Neural progenitor cell (in vitro differentiated cells): ENCODE results near the gene SPOCK3. TPM values are rescaled to one million over a fixed set of nuclear protein-coding genes. Genes with fewer than 3 reads are reported as not detected.

ENCODE experiments used
- DNase-seq: peaks from one replicate; pipeline ENCODE4 v3.0.0-alpha.2; 2016; ENCODE audit warnings: low spot score
- H2AFZ ChIP-seq: fragments of 200-600 bp; sonication (generic); replicated peaks from 2 replicates; pipeline ENCODE4 v1.6.1; 2016; ENCODE audit warnings: antibody characterized with exemption
- H3F3A ChIP-seq: fragments of 200-600 bp; sonication (generic); 2 replicates; pipeline ENCODE4 v1.6.1; 2016; ENCODE audit warnings: antibody characterized with exemption, low read depth
- H3K27ac ChIP-seq: fragments of 200-600 bp; sonication (generic); 2 replicates; pipeline ENCODE4 v1.5.1; 2016; ENCODE audit warnings: mild to moderate bottlenecking
- H3K27me3 ChIP-seq: fragments of 200-600 bp; sonication (generic); 2 replicates; pipeline ENCODE4 v1.6.1; 2016; ENCODE audit warnings: mild to moderate bottlenecking, moderate library complexity
- H3K36me3 ChIP-seq: fragments of 200-600 bp; sonication (generic); 2 replicates; pipeline ENCODE4 v1.5.1; 2016
- H3K4me1 ChIP-seq: fragments of 200-600 bp; sonication (generic); 2 replicates; pipeline ENCODE4 v1.6.1; 2016; ENCODE audit warnings: mixed run types
- H3K4me2 ChIP-seq: fragments of 200-600 bp; sonication (generic); 2 replicates; pipeline ENCODE4 v1.6.1; 2016
- H3K4me3 ChIP-seq: fragments of 200-600 bp; sonication (generic); 2 replicates; pipeline ENCODE4 v1.5.1; 2016
- H3K79me2 ChIP-seq: fragments of 200-600 bp; sonication (generic); 2 replicates; pipeline ENCODE4 v1.6.1; 2016; ENCODE audit warnings: low read depth
- H3K9ac ChIP-seq: fragments of 200-600 bp; sonication (generic); 2 replicates; pipeline ENCODE4 v1.6.1; 2016
- H3K9me3 ChIP-seq: fragments of 200-600 bp; sonication (generic); 2 replicates; pipeline ENCODE4 v1.5.1; 2016; ENCODE audit warnings: low read depth
- H4K20me1 ChIP-seq: fragments of 200-600 bp; sonication (generic); 2 replicates; pipeline ENCODE4 v1.6.1; 2016; ENCODE audit warnings: low read depth
- H3K27ac Mint-ChIP-seq: 3 replicates; pipeline ENCODE4 v1.8.0; 2021; ENCODE audit warnings: mixed read lengths
- H3K27me3 Mint-ChIP-seq: 2 replicates; pipeline ENCODE4 v1.8.0; 2022; ENCODE audit warnings: low read depth, mild to moderate bottlenecking, inconsistent platforms, moderate library complexity, mixed read lengths; ENCODE audit not compliant: insufficient read depth
- H3K36me3 Mint-ChIP-seq: 3 replicates; pipeline ENCODE4 v1.8.0; 2021; ENCODE audit warnings: mixed read lengths
- H3K4me1 Mint-ChIP-seq: 3 replicates; pipeline ENCODE4 v1.8.0; 2021; ENCODE audit warnings: mixed read lengths
- H3K4me3 Mint-ChIP-seq: 3 replicates; pipeline ENCODE4 v1.8.0; 2021; ENCODE audit warnings: mild to moderate bottlenecking, moderate library complexity, mixed read lengths
- H3K9me3 Mint-ChIP-seq: 3 replicates; pipeline ENCODE4 v1.8.0; 2020; ENCODE audit warnings: mixed read lengths
- CTCF ChIP-seq: fragments of 200-600 bp; sonication (generic); IDR thresholded peaks from 2 replicates; pipeline ENCODE4 v1.5.1; 2017; ENCODE audit warnings: antibody characterized with exemption, mild to moderate bottlenecking
- EZH2 ChIP-seq: fragments of 200-600 bp; sonication (generic); IDR thresholded peaks from 2 replicates; pipeline ENCODE4 v1.6.1; 2017; ENCODE audit warnings: antibody characterized with exemption, mild to moderate bottlenecking, moderate library complexity
- EZH2phosphoT487 ChIP-seq: fragments of 200-600 bp; sonication (generic); IDR thresholded peaks from 2 replicates; pipeline ENCODE4 v1.6.1; 2017; ENCODE audit warnings: antibody characterized with exemption
- total RNA-seq: library from RNA; depleted of rRNA; stranded (reverse); fragments of >200 nt; gene quantifications from 2 replicates; pipeline ENCODE4 v1.2.3, GENCODE V29; 2015; ENCODE audit warnings: low replicate concordance

Gene SPOCK3
- total RNA-seq, 1 donor from 2014 or later = 0.21 TPM

DNA sequence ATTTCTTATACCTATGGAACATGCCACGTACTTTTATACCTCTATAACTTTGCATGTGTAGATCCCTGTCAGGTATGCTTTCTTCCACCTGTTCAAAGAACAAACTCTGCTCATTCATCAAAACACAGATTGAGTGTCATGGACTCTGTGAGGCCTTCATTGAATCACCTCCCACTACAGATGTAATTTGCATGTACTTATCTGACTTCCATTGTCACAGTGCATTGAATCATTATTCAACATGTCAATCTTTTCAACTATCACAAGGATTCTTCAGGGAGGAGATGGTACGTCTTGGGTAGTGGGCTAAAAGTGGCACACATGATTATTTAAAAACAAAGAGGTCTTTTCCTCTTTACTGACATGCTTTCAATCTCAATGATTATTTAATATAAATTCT lies 24.1 kb downstream of the SPOCK3 start:
- DNase-seq = no peak
- Histone ChIP-seq H2AFZ (no peak overlapping the region), H4K20me1 (no peaks in the 10 kb centered on the region), H3K36me3 (no peaks in the 10 kb centered on the region), H3K27ac (no peak overlapping the region), H3K27me3 (no peaks in the 10 kb centered on the region), H3K9me3 (no peaks in the 10 kb centered on the region), H3K79me2 (no peaks in the 10 kb centered on the region), H3F3A (no peaks in the 10 kb centered on the region), H3K4me3 (no peak overlapping the region), H3K4me1 (no peaks in the 10 kb centered on the region), H3K9ac (no peak overlapping the region), H3K4me2 (no peak overlapping the region)
- no peak for TF ChIP-seq CTCF
- TF ChIP-seq EZH2phosphoT487 = no peak
- no peak for TF ChIP-seq EZH2
- H3K4me3 Mint-ChIP-seq = no peak overlapping the region
- H3K36me3 Mint-ChIP-seq = no peaks in the 10 kb centered on the region
- no peaks in the 10 kb centered on the region for H3K27me3 Mint-ChIP-seq
- H3K9me3 Mint-ChIP-seq = no peaks in the 10 kb centered on the region
- no peak overlapping the region for H3K27ac Mint-ChIP-seq
- H3K4me1 Mint-ChIP-seq = no peaks in the 10 kb centered on the region

GRCh38 chr4:167196344-167197012 lies 37.8 kb downstream of the SPOCK3 start:
- H3K9ac ChIP-seq = no peak overlapping the region
- no peak overlapping the region for H3K4me2 ChIP-seq
- H3K9me3 Mint-ChIP-seq = no peaks in the 10 kb centered on the region
- H3K36me3 ChIP-seq = no peaks in the 10 kb centered on the region
- H3K9me3 ChIP-seq = no peaks in the 10 kb centered on the region
- H3K27ac Mint-ChIP-seq = no peak overlapping the region
- H3F3A ChIP-seq = no peaks in the 10 kb centered on the region
- H3K4me3 ChIP-seq = no peak overlapping the region
- no peaks in the 10 kb centered on the region for H4K20me1 ChIP-seq
- H3K27me3 Mint-ChIP-seq = no peaks in the 10 kb centered on the region
- no peak overlapping the region for H3K4me3 Mint-ChIP-seq
- H3K27me3 ChIP-seq = no peaks in the 10 kb centered on the region
- DNase-seq = no peak
- no peak overlapping the region for H2AFZ ChIP-seq
- H3K4me1 ChIP-seq = no peaks in the 10 kb centered on the region
- TF ChIP-seq CTCF (no peak), EZH2phosphoT487 (no peak), EZH2 (no peak)
- H3K4me1 Mint-ChIP-seq = no peaks in the 10 kb centered on the region
- no peak overlapping the region for H3K27ac ChIP-seq
- no peaks in the 10 kb centered on the region for H3K36me3 Mint-ChIP-seq
- H3K79me2 ChIP-seq = no peaks in the 10 kb centered on the region

DNA sequence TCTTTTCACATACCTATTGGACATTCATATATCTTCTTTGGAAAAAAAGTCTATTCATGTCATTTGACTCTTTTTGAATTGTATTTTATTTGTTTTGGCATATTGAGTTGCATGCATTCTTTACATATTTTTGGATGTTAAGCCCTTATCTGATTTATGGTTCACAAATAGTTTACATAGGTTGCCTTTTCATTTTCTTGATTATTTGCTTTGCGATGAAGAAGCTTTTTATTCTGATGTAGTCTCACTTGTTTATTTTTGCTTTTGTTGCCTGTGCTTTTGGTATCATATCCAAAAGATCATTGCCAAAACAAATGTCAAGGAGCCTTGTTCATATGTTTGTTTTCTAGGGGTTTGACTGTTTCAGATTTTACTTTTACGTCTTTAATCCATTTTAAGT lies 43.9 kb downstream of the SPOCK3 start:
- H3K36me3 Mint-ChIP-seq = no peaks in the 10 kb centered on the region

More for the DNA sequence above, 43.9 kb downstream of the SPOCK3 start:
- Histone ChIP-seq H3K27me3 (no peaks in the 10 kb centered on the region), H2AFZ (no peak overlapping the region), H3K79me2 (no peaks in the 10 kb centered on the region), H3K4me3 (no peak overlapping the region), H3K4me2 (no peak overlapping the region), H3K36me3 (no peaks in the 10 kb centered on the region), H3F3A (no peaks in the 10 kb centered on the region), H3K9ac (no peak overlapping the region), H3K27ac (no peak overlapping the region), H3K4me1 (no peaks in the 10 kb centered on the region), H4K20me1 (no peaks in the 10 kb centered on the region), H3K9me3 (no peaks in the 10 kb centered on the region)
- Mint-ChIP-seq H3K27me3 (no peaks in the 10 kb centered on the region), H3K4me3 (no peak overlapping the region), H3K9me3 (no peaks in the 10 kb centered on the region), H3K27ac (no peak overlapping the region), H3K4me1 (no peaks in the 10 kb centered on the region)
- DNase-seq = no peak
- TF ChIP-seq EZH2 (no peak), EZH2phosphoT487 (no peak), CTCF (no peak)
